Activated CD4-positive, alpha-beta T cell treated with anti-CD3 and anti-CD28 coated beads, Interleukin-2, amount 50 U/mL, for 16 hours (primary cell): Measurements from ENCODE around the gene TENT5C.

Source experiments
- DNase-seq: peaks from one replicate; pipeline ENCODE4 v3.0.0-alpha.2; 2020

Gene TENT5C

DNA sequence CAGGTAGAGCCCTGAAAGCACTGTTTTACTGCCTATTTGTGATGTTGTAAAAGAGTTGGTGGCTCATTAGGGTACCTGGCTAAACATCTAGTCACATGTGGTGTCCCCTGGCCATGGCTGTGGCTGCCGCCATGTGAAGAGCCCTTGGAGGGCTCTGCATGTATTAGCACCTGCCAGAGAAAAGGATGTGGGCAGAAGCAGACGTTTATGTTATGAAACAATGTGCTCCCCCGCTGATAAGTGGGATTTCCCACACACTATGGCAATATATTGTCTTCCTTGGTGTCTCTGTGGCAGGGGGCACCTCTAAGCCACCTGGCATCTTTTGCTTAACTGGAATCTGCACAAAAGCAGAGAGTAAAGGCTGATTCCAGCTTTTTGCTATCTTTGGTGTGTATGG lies 9.6 kb downstream of the TENT5C start:
- DNase-seq: peak; percentile 59

- DNase-seq: no peak
These were observed 10.5 kb downstream of the TENT5C start for GRCh38 chr1:117616356-117616755.

- no peak for DNase-seq
These were observed 11.1 kb downstream of the TENT5C start for GRCh38 chr1:117616967-117617366.

DNA sequence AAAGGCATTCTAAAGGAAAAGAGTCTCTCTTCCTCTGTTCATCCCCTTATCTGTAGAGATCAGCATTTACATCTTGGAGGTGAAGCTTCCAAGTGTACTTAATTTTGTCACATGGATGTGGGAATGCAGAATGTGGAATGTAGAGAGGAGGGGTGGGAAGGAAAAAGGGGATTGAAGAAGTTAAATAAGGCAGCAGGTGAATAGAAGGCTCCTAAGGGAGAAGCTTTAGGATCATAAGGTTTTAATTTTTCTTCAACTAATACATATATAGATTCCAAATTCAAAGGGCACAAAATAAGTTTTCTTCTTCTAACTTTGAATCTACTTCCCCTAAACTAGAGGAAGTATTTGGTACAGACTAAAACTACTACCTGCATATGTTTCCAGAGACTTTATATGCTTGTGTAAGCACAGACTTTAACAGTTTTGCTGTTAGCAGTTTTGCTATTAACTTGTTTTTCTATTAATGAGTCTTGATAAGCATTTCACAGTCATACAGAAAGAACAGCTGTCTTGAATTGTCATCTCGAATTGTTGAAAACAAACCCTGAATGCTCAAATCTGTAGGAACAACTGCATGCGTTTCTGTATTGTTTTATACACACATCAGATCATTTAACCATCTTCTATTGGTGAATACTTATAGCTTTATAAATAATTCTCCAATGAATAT lies 12.7 kb downstream of the TENT5C start:
- DNase-seq: peak; percentile 70

DNA sequence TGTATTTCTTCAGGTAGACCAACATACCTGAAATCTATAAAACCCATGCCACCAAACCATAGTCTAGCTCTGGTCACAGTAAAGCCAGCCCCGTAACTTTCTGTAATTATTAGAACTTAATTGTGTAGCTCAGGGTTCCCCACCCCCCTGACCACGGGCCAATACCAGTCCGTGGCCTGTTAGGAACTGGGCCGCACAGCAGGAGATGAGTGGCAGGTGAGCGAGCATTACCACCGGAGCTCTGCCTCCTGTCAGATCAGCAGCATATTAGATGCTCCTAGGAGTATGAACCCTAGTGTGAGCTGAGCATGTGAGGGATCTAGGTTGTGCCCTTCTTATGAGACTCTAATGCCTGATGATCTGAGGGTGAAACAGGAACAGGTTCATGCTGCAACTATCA lies 14.6 kb downstream of the TENT5C start:
- no peak for DNase-seq

DNA sequence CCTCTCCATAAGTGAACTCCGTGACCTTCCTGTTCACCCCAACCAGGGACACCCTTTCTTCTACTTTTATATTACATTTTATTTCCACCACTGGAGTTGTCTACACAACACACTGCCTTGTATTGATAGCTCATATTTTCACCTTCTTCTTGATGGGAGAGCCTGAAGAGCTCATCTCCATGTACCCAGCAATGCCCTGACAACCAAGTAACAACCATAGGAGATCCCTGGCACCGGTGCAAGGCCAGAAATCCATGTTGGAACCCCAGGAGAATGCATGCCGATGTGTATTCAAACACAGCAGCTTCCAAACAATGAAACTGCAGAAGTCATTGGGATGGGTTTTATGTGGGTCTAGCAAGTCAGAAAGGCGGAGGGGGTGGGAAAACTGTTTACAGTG lies 15.5 kb downstream of the TENT5C start:
- DNase-seq: no peak

DNA sequence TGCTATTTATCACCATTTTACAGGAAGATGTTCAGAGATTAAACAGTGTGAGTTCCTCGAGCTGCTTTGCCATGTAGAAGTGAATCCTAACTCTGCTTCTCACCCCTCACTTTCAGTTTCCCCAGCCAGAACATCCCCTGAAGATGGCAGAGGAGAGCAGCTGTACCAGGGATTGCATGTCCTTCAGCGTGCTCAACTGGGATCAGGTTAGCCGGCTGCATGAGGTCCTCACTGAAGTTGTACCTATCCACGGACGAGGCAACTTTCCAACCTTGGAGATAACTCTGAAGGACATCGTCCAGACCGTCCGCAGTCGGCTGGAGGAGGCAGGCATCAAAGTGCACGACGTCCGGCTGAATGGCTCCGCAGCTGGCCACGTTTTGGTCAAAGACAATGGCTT lies 16.9 kb downstream of the TENT5C start:
- no peak for DNase-seq

- DNase-seq: no peak
These were observed 17.3 kb downstream of the TENT5C start for GRCh38 chr1:117623141-117623540.

DNA sequence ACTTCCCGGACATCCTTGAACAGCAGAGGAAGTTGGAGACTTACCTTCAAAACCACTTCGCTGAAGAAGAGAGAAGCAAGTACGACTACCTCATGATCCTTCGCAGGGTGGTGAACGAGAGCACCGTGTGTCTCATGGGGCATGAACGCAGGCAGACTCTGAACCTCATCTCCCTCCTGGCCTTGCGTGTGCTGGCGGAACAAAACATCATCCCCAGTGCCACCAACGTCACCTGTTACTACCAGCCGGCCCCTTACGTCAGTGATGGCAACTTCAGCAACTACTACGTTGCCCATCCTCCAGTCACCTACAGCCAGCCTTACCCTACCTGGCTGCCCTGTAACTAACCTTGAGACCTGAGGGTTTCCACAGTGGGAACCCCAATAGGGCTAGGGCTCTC lies 17.9 kb downstream of the TENT5C start:
- no peak for DNase-seq

- no peak for DNase-seq
These were observed 21.8 kb downstream of the TENT5C start for GRCh38 chr1:117627546-117628130.

- DNase-seq: no peak
These were observed 22.5 kb downstream of the TENT5C start for GRCh38 chr1:117628343-117628742.

GRCh38 chr1:117629625-117630422 lies 24.0 kb downstream of the TENT5C start:
- no peak for DNase-seq

DNA sequence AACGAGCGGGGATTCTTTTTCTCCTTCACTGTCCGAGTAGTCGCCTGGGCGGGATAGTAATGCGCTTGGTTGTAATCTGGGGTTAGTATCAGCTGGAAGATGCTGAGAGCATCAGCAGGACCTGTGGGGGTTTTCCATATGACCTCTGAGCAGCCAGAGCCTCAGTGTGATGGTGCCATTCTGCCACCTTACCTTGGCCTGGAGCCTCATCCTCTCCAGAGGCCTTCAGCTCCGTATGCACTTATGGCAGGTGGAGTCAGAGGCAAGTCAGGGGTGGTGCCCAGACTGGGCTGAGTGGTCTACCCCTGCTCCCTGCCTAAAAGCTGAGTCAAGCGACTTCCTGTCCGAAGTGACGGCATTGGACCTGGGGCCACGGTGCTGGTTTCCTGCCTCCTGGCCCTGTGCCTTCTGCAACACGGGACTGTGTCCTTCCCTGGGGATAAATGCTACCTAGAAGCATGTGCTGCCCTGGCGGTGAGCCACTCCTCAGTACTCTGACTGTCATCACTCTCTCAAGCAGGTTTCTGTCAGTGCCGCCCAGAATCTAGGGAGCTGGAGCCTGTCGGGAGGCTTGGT lies 24.7 kb downstream of the TENT5C start:
- no peak for DNase-seq

GRCh38 chr1:117631359-117632160 lies 25.7 kb downstream of the TENT5C start:
- DNase-seq: no peak

DNA sequence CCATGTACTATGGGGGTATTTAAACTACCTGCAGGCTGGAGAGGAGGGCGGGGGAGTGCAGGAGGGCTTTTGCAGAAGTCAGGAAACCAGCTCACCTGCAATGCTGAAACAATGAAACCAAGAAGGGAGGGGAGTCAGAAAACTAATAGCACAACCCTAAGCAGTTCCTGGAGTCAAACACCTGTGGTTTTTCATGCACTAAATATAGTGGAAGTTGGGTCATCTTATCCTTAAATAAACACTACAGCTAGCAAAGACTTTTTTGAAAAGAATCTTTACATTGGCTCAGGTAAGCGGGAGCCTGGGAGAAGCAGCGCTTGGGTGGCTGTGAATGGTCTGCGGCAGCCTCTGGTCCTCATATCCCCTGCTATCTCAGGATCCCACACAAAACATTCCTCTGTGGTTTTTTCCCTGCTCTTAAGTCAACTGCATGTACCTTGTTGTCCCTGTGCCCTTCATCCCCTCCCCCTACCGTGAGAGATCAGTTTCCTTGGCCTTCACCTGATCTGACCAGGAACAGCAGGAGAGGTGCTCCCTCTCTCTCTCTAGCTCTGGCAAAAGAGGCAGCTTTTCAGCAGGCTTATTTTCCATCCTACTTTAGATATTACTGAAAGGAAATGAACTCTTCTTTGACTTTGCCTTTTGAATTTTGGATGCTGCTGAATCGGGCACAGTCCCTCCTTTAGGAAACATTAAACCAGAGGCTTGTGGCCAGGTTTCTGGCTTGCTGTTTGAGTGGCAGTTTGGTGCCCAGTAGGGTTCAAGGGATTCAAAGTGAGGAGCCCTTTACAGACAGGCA lies 26.6 kb downstream of the TENT5C start:
- DNase-seq: no peak

- no peak for DNase-seq
These were observed 27.2 kb downstream of the TENT5C start for GRCh38 chr1:117633068-117633345.

GRCh38 chr1:117633423-117633822 lies 27.6 kb downstream of the TENT5C start:
- no peak for DNase-seq

DNA sequence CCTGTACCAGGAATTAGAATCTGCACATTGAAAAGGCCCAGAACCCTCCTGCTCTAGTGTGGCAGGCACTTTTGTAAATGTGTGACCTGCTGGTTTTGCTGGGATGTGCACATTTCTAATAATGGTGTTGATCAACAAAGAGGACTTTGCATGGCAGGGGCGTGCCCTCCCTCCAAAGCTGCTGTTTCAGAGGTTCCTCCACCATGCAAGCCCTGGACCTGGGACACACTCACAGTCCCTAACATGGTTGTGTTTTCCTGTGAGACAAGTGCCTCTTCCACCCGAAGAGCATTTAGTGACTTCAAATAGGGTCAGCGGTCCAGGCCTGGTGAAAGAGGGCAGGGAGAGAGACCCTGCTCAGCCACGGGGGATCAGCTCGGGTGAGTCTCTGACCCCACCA lies 28.1 kb downstream of the TENT5C start:
- DNase-seq: no peak

DNA sequence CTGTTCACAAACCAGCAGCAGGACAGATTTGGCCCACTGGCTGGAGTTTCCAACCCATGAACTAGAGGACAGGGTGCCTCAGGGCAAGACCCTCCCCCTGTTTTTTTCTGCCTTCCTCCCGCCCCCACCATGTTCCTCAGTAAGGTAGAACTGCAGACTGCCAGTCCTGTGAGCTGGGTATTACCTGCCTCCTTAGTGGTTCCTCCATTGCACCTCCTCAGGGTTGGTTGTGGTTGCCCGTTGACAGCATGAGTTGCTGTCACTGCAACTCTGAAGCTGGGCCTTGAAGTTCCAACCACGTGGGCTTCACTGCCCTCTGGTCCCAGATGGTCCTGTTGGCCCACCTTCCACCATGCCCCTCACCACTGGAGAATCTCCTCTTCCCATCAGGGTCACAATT lies 28.8 kb downstream of the TENT5C start:
- DNase-seq: no peak

DNA sequence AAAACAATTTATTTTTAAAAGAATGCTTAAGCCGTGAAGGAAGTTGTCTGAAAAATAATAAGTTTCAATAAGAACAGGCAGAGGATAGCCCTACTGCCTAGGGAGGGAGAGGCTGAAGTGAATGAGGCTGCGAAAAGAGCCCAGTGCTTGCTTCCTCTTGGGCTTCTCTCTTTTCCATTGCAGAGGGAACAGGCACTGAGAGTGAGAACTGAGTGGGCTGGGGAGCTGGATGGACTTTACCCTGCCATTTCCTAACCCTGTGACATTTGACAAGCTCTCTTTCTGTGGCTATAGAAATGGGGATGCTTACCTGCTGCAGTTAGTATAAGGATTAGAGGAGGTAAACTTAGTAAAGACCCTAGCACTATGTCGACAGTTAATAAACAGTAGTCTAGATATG lies 30.0 kb downstream of the TENT5C start:
- no peak for DNase-seq

DNA sequence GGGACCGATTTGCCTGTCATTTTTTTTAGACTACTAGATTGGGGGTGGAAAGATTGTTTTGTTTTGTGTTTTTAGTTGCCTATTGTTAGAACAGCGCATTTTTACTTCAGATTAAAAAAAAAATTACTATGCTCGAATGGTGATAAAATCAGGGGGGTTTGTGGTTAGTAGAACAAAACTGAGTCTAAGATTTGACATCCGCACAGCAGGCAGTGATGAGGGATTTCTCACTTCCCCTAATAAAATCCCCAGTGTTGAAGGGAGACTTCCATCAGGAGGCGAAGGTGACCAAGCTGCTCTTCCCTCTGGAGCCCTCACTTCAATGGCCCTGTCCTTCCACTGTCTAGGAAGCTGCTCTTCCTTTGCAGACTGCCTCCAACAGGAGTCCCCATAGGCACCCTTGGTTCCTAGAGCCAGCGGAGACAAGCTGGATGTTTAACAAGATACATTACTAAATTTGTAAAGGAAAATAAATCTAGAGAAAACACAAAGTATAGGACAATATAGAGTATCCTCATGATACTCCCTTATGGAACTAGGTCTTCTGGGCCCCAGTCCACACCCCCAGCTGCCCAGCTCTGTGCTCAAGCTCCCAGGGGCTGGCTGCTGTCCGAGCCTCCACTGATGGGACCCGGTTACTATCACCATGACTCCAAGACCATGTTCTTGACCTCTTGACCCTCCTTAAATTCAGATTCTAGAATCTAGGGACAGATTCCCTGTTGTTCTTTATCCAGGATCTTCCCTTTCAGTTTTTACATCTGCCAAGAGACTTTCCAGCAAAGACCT lies 31.0 kb downstream of the TENT5C start:
- no peak for DNase-seq

- no peak for DNase-seq
These were observed 32.3 kb downstream of the TENT5C start for GRCh38 chr1:117638141-117638540.
